GM13977 (cell line): ENCODE results near the gene PLA2G1B.

ENCODE experiments used
- DNase-seq: peaks from one replicate; pipeline ENCODE4 v3.0.0; 2012; ENCODE audit warnings: low spot score
- in situ Hi-C: fragments of 300-500 bp; cut with MboI; formaldehyde crosslinking; loops from one replicate; pipeline ENCODE4 v1.12.0; 2022; ENCODE audit warnings: low sequenced_read_pairs, low pct_unique_long_range_greater_than_20kb, mixed read lengths, inconsistent platforms; ENCODE audit not compliant: unreplicated experiment
- TF ChIP-seq, protein P1 (sequence below): IDR thresholded peaks from 2 replicates; pipeline ENCODE4 v1.5.1; 2012; ENCODE audit warnings: mild to moderate bottlenecking, control low read depth; ENCODE audit not compliant: insufficient read depth; ENCODE audit errors: extremely low read depth, missing control alignments

Gene PLA2G1B

GRCh38 chr12:120352117-120352516 is 24.5 kb upstream of the PLA2G1B start:
- in situ Hi-C loops = no loop called here
- TF ChIP-seq, protein P1, sequence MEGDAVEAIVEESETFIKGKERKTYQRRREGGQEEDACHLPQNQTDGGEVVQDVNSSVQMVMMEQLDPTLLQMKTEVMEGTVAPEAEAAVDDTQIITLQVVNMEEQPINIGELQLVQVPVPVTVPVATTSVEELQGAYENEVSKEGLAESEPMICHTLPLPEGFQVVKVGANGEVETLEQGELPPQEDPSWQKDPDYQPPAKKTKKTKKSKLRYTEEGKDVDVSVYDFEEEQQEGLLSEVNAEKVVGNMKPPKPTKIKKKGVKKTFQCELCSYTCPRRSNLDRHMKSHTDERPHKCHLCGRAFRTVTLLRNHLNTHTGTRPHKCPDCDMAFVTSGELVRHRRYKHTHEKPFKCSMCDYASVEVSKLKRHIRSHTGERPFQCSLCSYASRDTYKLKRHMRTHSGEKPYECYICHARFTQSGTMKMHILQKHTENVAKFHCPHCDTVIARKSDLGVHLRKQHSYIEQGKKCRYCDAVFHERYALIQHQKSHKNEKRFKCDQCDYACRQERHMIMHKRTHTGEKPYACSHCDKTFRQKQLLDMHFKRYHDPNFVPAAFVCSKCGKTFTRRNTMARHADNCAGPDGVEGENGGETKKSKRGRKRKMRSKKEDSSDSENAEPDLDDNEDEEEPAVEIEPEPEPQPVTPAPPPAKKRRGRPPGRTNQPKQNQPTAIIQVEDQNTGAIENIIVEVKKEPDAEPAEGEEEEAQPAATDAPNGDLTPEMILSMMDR = no peak
- DNase-seq = no peak

- in situ Hi-C loops = no loop called here
- TF ChIP-seq, protein P1 = no peak
- DNase-seq = no peak
Observed at GRCh38 chr12:120350576-120351350, 23.2 kb upstream of the PLA2G1B start.

GRCh38 chr12:120347766-120348165 is 20.2 kb upstream of the PLA2G1B start:
- TF ChIP-seq, protein P1 = no peak
- in situ Hi-C loops = no loop called here
- DNase-seq = no peak

- DNase-seq = no peak
Observed at GRCh38 chr12:120346681-120347080, 19.1 kb upstream of the PLA2G1B start.

DNA sequence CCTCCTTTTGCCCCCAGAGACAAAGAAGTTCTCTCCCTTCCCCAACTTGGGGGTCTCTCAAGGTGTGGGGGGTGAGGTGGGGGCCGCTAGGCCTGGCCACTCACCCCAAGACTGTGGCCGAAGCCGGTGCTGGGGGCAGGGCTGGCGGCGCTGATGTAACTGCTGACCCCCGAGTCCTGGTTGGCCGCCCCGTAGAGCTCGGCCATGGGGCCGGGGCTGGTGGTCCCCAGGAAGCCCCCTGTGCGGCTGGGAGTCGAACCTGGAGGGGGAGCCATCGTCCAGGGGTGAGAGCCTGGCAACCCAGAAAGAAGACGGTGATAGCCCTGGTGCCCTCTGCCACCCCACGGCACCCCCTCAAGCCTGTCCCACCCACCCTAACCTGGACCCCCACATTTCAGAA is 18.5 kb upstream of the PLA2G1B start:
- TF ChIP-seq, protein P1 = no peak
- in situ Hi-C loops = no loop called here

More at GRCh38 chr12:120346681-120347080, 19.1 kb upstream of the PLA2G1B start:
- in situ Hi-C loops = no loop called here
- TF ChIP-seq, protein P1 = no peak

GRCh38 chr12:120343692-120344091 is 16.1 kb upstream of the PLA2G1B start:
- DNase-seq = no peak
- TF ChIP-seq, protein P1 = no peak
- in situ Hi-C loops = no loop called here

More for the DNA sequence above, 18.5 kb upstream of the PLA2G1B start:
- no peak for DNase-seq
